ENCODE data around the gene ZBTB4.

The ZBTB4 gene

GRCh38 chr17:7419819-7420610 is 59.4 kb downstream of the ZBTB4 start, which contains the start of gene SPEM1:
TSS of gene SPEM1 (plus strand) at chr17:7420324. CDS start at chr17:7420385, 61 bp downstream.
- DNase-seq (ENCODE audit: low spot score) = peak; percentile 77

- DNase-seq (ENCODE audit: low spot score) = no peak
Observed at GRCh38 chr17:7418472-7419152, 60.8 kb downstream of the ZBTB4 start.

GRCh38 chr17:7417056-7417655 is 62.3 kb downstream of the ZBTB4 start:
- no peak for DNase-seq (ENCODE audit: low spot score)

- DNase-seq (ENCODE audit: low spot score) = no peak
Observed at GRCh38 chr17:7416323-7416722, 63.1 kb downstream of the ZBTB4 start.

- no peak for DNase-seq (ENCODE audit: low spot score)
Observed at GRCh38 chr17:7415784-7416183, 63.6 kb downstream of the ZBTB4 start.

- no peak for DNase-seq (ENCODE audit: low spot score)
Observed at GRCh38 chr17:7414837-7415236, 64.6 kb downstream of the ZBTB4 start.

- no peak for DNase-seq (ENCODE audit: low spot score)
Observed at GRCh38 chr17:7413346-7413985, 66.0 kb downstream of the ZBTB4 start.

- no peak for DNase-seq (ENCODE audit: low spot score)
Observed at GRCh38 chr17:7411427-7411750, 68.0 kb downstream of the ZBTB4 start.

GRCh38 chr17:7410634-7411426 is 68.6 kb downstream of the ZBTB4 start:
- DNase-seq (ENCODE audit: low spot score) = no peak

GRCh38 chr17:7409716-7410115 is 69.7 kb downstream of the ZBTB4 start:
- DNase-seq (ENCODE audit: low spot score) = no peak

Measured in ecto neural progenitor cell (in vitro differentiated cells).